HL-60 (cell line): ENCODE results near the gene STEAP4.

ENCODE experiments used
- DNase-seq, 2 experiments: peaks; one replicate each; pipeline ENCODE4 v3.0.0-alpha.2; 2010 to 2020; ENCODE audit warnings: low read depth in 1 of 2, low spot score in 1 of 2
- H3K27ac ChIP-seq: fragments of 250-450 bp; sonication (Bioruptor Pico); replicated peaks from 2 replicates; pipeline ENCODE4 v1.5.1; 2020; ENCODE audit warnings: mild to moderate bottlenecking, moderate library complexity
- H3K27me3 ChIP-seq: fragments of 250-450 bp; sonication (Bioruptor Pico); 2 replicates; pipeline ENCODE4 v1.5.1; 2021; ENCODE audit warnings: mild to moderate bottlenecking, moderate library complexity; ENCODE audit not compliant: insufficient read depth, poor library complexity, severe bottlenecking
- H3K4me3 ChIP-seq: replicated peaks from 2 replicates; pipeline ENCODE4 v1.5.1; 2011; ENCODE audit warnings: mild to moderate bottlenecking, control low read depth, low read length; ENCODE audit not compliant: insufficient read depth
- CTCF ChIP-seq: IDR thresholded peaks from one replicate; pipeline ENCODE4 v1.5.1; 2011; ENCODE audit warnings: low read length, control low read depth, inconsistent platforms; ENCODE audit not compliant: insufficient read depth
- GABPA ChIP-seq: IDR thresholded peaks from 2 replicates; pipeline ENCODE4 v1.6.1; 2012; ENCODE audit warnings: low read depth
- POLR2AphosphoS5 ChIP-seq: IDR thresholded peaks from 2 replicates; pipeline ENCODE4 v1.6.1; 2012; ENCODE audit warnings: low read depth
- REST ChIP-seq: IDR thresholded peaks from 2 replicates; pipeline ENCODE4 v1.6.1; 2012; ENCODE audit warnings: low read depth; ENCODE audit not compliant: insufficient replicate concordance
- SPI1 ChIP-seq: IDR thresholded peaks from 2 replicates; pipeline ENCODE4 v1.6.1; 2012; ENCODE audit warnings: low read depth, mild to moderate bottlenecking, borderline replicate concordance

Gene STEAP4

GRCh38 chr7:88331322-88331721, 24.6 kb upstream of the STEAP4 start:
- H3K27ac ChIP-seq = no peak overlapping the region
- H3K4me3 ChIP-seq = no peak overlapping the region
- TF ChIP-seq CTCF = no peak
- no peak for TF ChIP-seq SPI1
- no peaks in the 10 kb centered on the region for H3K27me3 ChIP-seq
- DNase-seq = no peak

- TF ChIP-seq POLR2AphosphoS5 (no peak), SPI1 (no peak), GABPA (no peak), REST (no peak), CTCF (no peak)
- no peak for DNase-seq
- H3K27ac ChIP-seq = no peak overlapping the region
- no peak overlapping the region for H3K4me3 ChIP-seq
- H3K27me3 ChIP-seq = no peaks in the 10 kb centered on the region
These were observed 23.1 kb upstream of the STEAP4 start for GRCh38 chr7:88329532-88330463.

- Histone ChIP-seq H3K27me3 (no peaks in the 10 kb centered on the region), H3K27ac (no peak overlapping the region), H3K4me3 (no peak overlapping the region)
- no peak for TF ChIP-seq POLR2AphosphoS5
- peak; percentile 91 for TF ChIP-seq SPI1
- peak in 1 of 2 experiments; percentile 27 for DNase-seq
These were observed 22.1 kb upstream of the STEAP4 start for GRCh38 chr7:88328787-88329186.

GRCh38 chr7:88324699-88325098, 18.0 kb upstream of the STEAP4 start:
- TF ChIP-seq POLR2AphosphoS5 = no peak
- no peak for TF ChIP-seq REST
- no peak for TF ChIP-seq GABPA
- TF ChIP-seq SPI1 = no peak
- no peak for TF ChIP-seq CTCF
- DNase-seq = no peak
- H3K4me3 ChIP-seq = no peak overlapping the region

More at GRCh38 chr7:88324699-88325098, 18.0 kb upstream of the STEAP4 start:
- no peaks in the 10 kb centered on the region for H3K27me3 ChIP-seq
- no peak overlapping the region for H3K27ac ChIP-seq
